Loucy (cell line): Measurements from ENCODE around the gene PKM.
A peak's percentile ranks its signal among the peaks of the same experiment; 100 is the strongest.

Experiments used
- H2AFZ ChIP-seq: fragments of 200-600 bp; sonication (generic); 2 replicates; pipeline ENCODE4 v1.6.0; 2016; ENCODE audit warnings: antibody characterized with exemption, mild to moderate bottlenecking, low read length, moderate library complexity
- H3F3A ChIP-seq: fragments of 200-600 bp; 2 replicates; pipeline ENCODE4 v1.6.0; 2016; ENCODE audit warnings: antibody characterized with exemption, low read depth, mild to moderate bottlenecking
- H3K27me3 ChIP-seq: fragments of 200-600 bp; sonication (generic); 2 replicates; pipeline ENCODE4 v1.6.1; 2014; ENCODE audit warnings: low read length, mild to moderate bottlenecking; ENCODE audit not compliant: insufficient read depth, poor library complexity, severe bottlenecking
- H3K36me3 ChIP-seq: fragments of 200-600 bp; sonication (generic); 2 replicates; pipeline ENCODE4 v1.6.1; 2016; ENCODE audit warnings: low read length; ENCODE audit not compliant: insufficient read depth
- H3K4me1 ChIP-seq: fragments of 200-600 bp; sonication (generic); 2 replicates; pipeline ENCODE4 v1.5.1; 2014; ENCODE audit warnings: low read length, mild to moderate bottlenecking; ENCODE audit not compliant: insufficient read depth, poor library complexity, severe bottlenecking
- H3K4me2 ChIP-seq: fragments of 200-600 bp; sonication (generic); 2 replicates; pipeline ENCODE4 v1.6.0; 2014; ENCODE audit warnings: antibody characterized with exemption, low read length, low read depth, mild to moderate bottlenecking; ENCODE audit not compliant: poor library complexity, severe bottlenecking
- H3K4me3 ChIP-seq: fragments of 200-600 bp; sonication (generic); 2 replicates; pipeline ENCODE4 v1.5.1; 2014; ENCODE audit warnings: low read length, mild to moderate bottlenecking, mixed read lengths; ENCODE audit not compliant: poor library complexity, severe bottlenecking
- H3K79me2 ChIP-seq: fragments of 200-600 bp; sonication (generic); 2 replicates; pipeline ENCODE4 v1.6.1; 2014; ENCODE audit warnings: low read length; ENCODE audit not compliant: insufficient read depth
- H3K9ac ChIP-seq: fragments of 200-600 bp; sonication (generic); 2 replicates; pipeline ENCODE4 v1.6.0; 2014; ENCODE audit warnings: mild to moderate bottlenecking, low read depth, low read length, moderate library complexity; ENCODE audit not compliant: poor library complexity, severe bottlenecking
- H3K9me2 ChIP-seq: fragments of 200-600 bp; sonication (generic); replicated peaks from 2 replicates; pipeline ENCODE4 v1.6.1; 2016; ENCODE audit warnings: low read depth, low read length, mixed read lengths
- H3K9me3 ChIP-seq: fragments of 200-600 bp; sonication (generic); 2 replicates; pipeline ENCODE4 v1.6.1; 2014; ENCODE audit warnings: mild to moderate bottlenecking, antibody characterized with exemption, low read length, low read depth; ENCODE audit not compliant: insufficient read depth
- H4K20me1 ChIP-seq: fragments of 200-600 bp; sonication (generic); 2 replicates; pipeline ENCODE4 v1.6.0; 2014; ENCODE audit warnings: antibody characterized with exemption, low read length, mild to moderate bottlenecking; ENCODE audit not compliant: insufficient read depth, poor library complexity, severe bottlenecking
- CTCF ChIP-seq: fragments of 200-600 bp; sonication (generic); conservative IDR thresholded peaks from 2 replicates; pipeline ENCODE4 v1.5.1; 2014; ENCODE audit warnings: mild to moderate bottlenecking, antibody characterized with exemption, low read length
- EZH2phosphoT487 ChIP-seq: fragments of 200-600 bp; IDR thresholded peaks from 2 replicates; pipeline ENCODE4 v1.6.1; 2018; ENCODE audit warnings: antibody characterized with exemption, mild to moderate bottlenecking, moderate library complexity, borderline replicate concordance

The PKM gene

GRCh38 chr15:72199721-72200212 lies 31.2 kb downstream of the PKM start:
- peaks cover 70% of the 10 kb centered on the region for H3K36me3 ChIP-seq
- peaks cover 7% of the 10 kb centered on the region for H3K4me1 ChIP-seq
- no peak overlapping the region for H2AFZ ChIP-seq
- TF ChIP-seq EZH2phosphoT487 (no peak), CTCF (peak; percentile 92)
- H3K9ac ChIP-seq, result no peak overlapping the region
- peaks cover 9% of the 10 kb centered on the region; the same call in 1 of the 2 replicates for H3K79me2 ChIP-seq
- H3K27me3 ChIP-seq, result no peaks in the 10 kb centered on the region
- no peaks in the 10 kb centered on the region for H3K9me3 ChIP-seq
- no peaks in the 10 kb centered on the region for H3K9me2 ChIP-seq
- H3K4me2 ChIP-seq, result no peak overlapping the region
- no peak overlapping the region for H3K4me3 ChIP-seq
- no peaks in the 10 kb centered on the region; the same call in none of the 2 replicates for H3F3A ChIP-seq
- H4K20me1 ChIP-seq, result peaks cover 47% of the 10 kb centered on the region

- H4K20me1 ChIP-seq, result peaks cover 41% of the 10 kb centered on the region
- H3K4me1 ChIP-seq, result peaks cover 5% of the 10 kb centered on the region
- TF ChIP-seq CTCF (no peak), EZH2phosphoT487 (no peak)
- no peaks in the 10 kb centered on the region; the same call in none of the 2 replicates for H3F3A ChIP-seq
- no peak overlapping the region for H2AFZ ChIP-seq
- no peaks in the 10 kb centered on the region for H3K27me3 ChIP-seq
- H3K36me3 ChIP-seq, result peaks cover 64% of the 10 kb centered on the region
- no peak overlapping the region for H3K4me3 ChIP-seq
- no peak overlapping the region for H3K4me2 ChIP-seq
- H3K9me3 ChIP-seq, result no peaks in the 10 kb centered on the region
- peaks cover 6% of the 10 kb centered on the region; the same call in 1 of the 2 replicates for H3K79me2 ChIP-seq
- no peaks in the 10 kb centered on the region for H3K9me2 ChIP-seq
- no peak overlapping the region for H3K9ac ChIP-seq
Measured at GRCh38 chr15:72199205-72199515, 31.8 kb downstream of the PKM start.

GRCh38 chr15:72198356-72199204 lies 32.4 kb downstream of the PKM start:
- TF ChIP-seq EZH2phosphoT487 (no peak), CTCF (no peak)
- Histone ChIP-seq H3K36me3 (peaks cover 58% of the 10 kb centered on the region; the same call in 1 of the 2 replicates), H3K9me3 (no peaks in the 10 kb centered on the region), H3K79me2 (peaks cover 6% of the 10 kb centered on the region; the same call in 1 of the 2 replicates), H3K4me1 (no peaks in the 10 kb centered on the region), H3K4me2 (no peak overlapping the region), H2AFZ (no peak overlapping the region), H4K20me1 (peaks cover 35% of the 10 kb centered on the region), H3K4me3 (no peak overlapping the region), H3F3A (no peaks in the 10 kb centered on the region; the same call in none of the 2 replicates), H3K9ac (no peak overlapping the region), H3K9me2 (no peaks in the 10 kb centered on the region), H3K27me3 (no peaks in the 10 kb centered on the region)
